GM19452 (cell line): ENCODE measurements around the gene TRAF3IP1.
"Not testable (repeated sequence)": the region's sequence is repeated elsewhere in the genome, so short reads cannot be mapped to it uniquely, and the experiment has no call there.

Experiments used
- ATAC-seq: cut with Tn5 transposase; IDR thresholded peaks from one replicate; pipeline ENCODE4 v1.9.1; 2021; ENCODE audit not compliant: unreplicated experiment

The TRAF3IP1 gene

DNA sequence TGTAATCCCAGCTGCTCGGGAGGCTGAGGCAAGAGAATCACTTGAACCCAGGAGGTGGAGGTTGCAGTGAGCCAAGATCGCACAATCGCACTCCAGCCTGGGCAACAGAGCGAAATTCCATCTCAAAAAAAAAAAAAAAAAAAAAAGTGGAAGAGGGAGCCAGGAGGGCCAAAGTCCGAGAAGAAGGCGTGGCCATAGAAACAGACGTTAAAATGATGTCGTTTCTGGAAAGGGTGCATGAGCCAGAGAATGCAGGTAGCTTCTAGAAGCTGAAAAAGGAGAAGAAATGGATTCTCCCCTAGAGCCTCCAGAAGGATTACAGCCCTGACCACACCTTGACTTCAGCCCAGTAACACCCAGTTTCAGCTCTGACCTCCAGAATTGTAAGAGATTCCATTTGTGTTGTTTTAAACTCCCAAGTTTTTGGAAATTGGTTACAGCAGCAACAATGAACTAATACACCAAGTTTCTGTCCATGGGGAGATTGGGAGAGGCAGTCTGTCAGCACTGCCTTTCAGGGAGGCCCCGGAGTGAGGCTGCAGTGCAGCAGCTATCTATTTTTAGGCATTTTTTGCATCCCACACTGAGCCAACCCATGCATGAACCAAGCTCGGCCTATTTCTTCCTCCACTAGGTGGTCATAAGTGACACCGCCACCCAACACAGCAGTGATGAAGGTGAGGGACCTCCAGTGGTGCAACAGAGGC, 14.2 kb upstream of the TRAF3IP1 start:
- no peak for ATAC-seq

DNA sequence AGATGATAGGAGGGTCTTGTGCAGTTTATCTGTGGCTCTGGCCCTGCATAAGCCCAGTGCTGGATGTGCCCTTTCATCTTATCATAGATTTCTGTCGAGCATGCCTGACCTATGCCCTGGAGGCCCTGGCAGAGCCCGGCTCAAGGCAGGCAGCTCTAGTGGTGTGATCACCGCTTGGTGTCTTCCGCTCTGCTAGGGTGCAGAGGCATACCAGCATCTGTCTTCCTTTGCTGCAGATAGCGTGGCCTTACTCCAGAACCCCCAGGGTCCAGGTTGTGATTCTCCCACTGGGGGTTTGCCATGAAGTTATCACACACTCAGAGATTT, 13.7 kb upstream of the TRAF3IP1 start:
- ATAC-seq: no peak

DNA sequence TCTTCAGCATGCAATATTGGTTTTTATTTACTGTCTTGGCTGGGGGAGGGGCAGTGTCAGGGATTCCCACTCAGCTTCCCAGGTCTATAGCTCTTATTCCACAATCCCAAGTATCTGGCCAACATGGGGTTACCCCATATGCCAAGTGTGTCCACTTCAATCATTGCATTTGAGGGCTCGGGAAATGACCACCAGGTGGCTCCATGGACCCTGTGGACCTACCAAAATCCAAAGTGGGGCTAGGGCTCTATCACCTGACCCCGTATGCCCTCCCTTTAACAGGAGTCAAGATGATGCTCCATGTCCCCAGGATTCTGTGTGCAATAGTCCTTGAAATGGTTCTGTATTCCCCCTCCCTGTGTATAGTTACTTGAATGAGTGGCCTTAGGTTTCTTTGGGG, 12.1 kb upstream of the TRAF3IP1 start:
- ATAC-seq: no peak

DNA sequence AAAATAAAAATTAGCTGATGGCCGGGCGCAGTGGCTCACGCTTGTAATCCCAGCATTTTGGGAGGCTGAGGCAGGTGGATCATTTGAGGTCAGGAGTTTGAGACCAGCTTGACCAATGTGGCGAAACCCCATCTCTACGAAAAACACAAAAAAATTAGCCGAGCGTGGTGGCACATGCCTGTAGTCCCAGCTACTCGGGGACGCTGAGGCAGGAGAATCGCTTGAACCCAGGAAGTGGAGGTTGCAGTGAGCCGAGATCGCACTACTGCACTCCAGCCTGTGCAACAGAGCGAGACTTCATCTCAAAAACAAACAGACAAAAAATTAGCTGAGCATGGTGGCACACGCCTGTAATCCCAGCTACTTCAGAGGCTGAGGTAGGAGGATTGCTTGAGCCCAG, 9.6 kb upstream of the TRAF3IP1 start:
- not testable (repeated sequence) for ATAC-seq

DNA sequence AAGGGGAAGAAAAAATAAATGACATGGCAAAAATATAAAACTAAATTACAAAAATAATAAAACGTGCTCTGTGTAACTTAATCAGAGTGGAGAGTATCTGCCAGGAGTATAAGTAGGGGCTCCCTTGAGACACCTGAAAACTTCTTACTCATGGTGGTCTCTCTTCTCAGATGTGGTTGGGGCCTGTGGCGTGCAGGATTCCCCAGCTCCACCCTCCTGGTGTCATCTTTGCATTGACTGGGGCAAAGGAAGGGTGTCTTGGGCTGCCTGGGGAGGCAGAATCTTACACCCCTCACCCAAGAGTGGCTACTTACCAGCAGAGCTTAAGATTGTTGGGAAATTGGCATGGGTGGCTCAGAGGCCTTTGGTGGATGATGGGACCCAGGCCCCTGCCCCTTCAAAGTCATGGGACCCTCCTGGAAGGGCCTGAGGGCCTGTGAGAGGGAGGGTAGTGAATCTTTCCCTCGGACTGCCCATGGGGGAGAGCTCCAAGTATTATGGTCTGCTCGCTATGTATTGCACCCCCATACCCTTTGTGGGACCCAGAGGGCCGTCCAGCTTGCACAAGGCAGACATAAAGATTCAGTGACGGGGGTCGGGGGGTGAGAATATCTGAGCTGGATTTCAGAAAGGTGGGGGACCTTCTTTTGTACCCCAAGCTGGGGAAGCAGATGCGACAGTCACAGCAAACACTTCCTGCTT, 6.9 kb upstream of the TRAF3IP1 start:
- ATAC-seq: no peak

DNA sequence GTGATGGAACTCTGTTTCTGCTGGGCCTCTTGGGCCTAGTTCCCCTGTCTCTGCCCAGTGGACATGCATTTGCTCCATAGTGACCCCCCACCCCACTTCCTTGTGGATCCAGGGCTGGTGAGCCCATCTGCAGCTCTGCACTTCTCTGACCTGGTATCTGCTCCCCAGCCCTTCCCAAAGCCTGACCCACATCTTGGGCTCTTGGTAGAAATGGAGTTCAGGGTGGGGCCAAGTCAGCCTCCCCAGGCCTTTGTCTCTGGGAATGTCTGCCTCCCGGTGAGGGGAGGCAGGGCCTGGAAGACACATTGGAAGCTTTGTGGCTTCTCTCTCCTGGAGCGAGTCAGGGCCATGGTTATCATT, 6.3 kb upstream of the TRAF3IP1 start:
- no peak for ATAC-seq

DNA sequence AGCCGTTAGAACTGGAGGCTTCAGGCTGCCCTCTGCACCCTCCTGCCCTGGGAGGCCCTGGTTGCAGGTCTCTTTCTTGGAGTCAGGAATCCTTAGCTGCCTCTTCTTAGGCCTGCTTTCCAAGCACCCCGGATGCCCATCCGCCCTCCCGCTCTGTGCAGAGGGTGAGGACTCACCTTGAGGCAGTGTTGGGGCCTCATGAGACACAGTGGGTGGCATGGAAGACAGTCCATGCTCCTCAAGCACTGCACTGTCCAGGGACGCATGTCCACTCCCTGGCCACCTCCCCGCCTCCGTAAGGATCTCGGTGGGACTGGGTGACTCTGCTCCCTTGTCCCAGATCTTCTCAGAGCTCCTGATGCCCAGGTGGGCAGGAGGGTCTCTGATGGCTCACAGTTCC, 5.7 kb upstream of the TRAF3IP1 start:
- ATAC-seq: no peak

DNA sequence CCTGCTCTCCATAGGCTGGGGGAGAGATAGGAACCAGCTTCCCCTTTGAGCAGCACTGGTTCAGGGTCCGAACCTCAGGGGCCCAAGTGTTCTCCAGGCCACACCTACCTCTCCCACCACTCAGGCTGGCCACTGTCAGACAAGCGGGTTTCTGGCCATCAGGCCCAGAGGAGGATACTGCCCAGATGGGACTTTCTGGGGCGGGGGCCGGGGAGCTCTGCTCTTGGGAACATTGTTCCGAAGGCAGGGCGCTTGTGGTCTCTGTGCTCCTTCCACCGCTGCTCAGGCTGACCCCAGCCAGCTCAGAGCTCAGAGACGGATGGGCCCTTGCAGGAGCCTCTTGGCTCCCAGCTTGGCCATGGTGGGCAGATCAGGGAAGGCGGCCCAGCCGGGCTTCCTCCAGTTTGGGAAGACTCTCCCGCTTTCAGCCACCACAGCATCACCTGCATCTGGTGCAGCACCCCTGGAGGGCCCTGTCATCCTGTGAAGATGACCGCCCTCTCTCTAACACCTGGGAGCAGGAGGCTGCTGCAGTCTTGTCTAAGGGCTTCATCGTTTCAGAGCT, 5.2 kb upstream of the TRAF3IP1 start:
- ATAC-seq: no peak

DNA sequence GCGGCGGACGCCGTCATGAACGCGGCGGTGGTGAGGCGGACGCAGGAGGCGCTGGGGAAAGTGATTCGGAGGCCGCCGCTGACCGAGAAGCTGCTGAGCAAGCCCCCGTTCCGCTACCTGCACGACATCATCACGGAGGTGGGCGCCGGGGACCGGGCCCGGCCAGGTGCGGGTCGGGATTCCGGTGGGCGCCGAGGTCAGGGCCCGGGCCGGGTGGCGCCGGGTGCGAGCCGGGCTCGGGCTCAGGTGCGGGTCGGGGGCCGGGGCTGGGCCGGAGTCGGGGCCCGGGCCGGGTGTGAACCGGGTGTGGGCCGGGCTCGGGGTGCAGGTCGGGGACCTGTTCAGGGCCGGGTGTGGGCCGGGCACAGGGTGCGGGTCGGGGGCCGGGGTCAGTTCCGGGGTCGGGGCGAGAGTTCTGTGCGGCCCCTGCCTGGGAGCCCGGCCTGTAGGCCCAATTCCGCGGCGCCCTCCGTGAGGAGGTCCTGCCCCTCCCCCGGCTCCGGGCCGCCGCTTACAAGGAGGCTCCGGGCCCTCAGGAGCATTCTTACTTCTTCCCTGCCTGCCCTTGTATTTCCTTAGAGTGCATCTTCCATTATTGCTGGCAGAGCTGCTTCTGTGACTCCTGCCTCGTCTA, 447 bp downstream of the TRAF3IP1 start:
- peak; percentile 48 for ATAC-seq

DNA sequence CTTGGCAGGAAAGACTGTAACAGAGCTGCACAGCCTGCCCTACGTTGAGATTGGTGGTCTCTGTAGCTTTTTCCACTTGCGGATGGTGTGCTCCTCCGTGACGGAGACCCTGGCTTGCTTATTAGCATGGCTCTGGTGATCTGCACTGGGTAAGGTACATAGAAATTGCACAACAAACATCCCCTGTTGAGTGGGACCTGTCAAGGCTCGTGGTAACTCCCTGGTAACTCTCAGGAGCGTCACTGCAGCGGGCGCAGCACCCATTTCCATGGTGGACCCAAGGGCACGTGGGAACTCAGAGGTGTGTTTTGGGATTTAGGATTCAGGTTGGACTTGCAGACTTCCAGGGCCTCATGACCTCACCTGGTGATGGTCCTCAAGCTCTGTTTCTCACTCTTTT, 1.1 kb downstream of the TRAF3IP1 start:
- ATAC-seq: no peak

DNA sequence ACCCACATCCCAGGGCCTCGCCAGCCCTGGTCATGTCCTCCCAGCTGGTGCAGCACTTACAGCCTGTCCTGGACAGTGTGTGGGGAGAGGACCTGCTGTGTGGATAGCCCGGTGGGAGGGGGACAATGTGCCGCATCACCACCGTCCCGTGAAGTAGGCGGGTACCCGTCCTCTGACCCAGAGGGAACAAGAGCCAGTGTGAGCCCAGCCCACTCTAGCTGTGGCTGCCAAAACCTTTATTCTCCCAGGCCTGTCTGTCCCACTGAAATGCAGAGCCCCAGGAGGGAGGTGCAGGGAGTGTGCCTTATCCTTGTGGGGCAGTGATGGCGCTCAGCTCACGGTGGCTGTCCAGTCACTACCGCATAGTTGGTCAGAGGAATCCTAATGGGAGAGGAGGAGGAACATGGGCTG, 1.7 kb downstream of the TRAF3IP1 start:
- ATAC-seq: no peak

DNA sequence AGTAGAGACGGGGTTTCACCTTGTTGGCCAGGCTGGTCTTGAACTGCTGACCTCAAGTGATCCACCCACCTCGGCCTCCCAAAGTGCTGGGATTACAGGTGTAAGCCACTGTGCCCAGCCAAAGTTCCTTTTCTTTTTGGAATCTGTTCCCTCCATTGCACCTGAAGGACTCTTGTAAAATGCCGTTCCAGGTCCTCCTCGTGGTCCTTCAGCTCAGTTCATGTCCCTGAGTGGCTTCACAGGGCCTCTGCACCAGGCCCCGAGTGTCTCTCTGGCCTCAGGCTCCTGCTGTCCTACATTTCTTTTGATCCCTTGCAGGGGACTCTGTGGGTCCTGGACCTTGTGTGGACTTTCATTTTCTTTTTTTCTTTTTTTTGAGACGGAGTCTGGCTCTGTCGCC, 3.9 kb downstream of the TRAF3IP1 start:
- ATAC-seq: not testable (repeated sequence)

DNA sequence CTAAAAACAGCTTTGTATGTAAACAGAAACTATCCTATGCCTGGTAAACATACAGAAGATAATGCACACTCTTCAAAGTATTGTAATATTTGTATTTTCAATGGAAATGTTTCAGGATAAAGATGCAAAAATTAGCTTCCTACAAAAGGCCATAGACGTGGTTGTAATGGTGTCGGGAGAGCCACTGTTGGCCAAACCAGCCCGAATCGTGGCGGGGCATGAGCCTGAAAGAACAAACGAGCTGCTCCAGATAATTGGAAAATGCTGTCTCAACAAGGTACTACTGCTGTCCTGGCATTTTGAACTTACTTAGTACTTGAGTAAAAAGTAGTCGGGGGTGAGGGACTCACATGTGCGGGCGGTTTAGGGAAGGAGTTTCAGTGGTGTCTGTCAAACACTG, 5.4 kb downstream of the TRAF3IP1 start:
- no peak for ATAC-seq

DNA sequence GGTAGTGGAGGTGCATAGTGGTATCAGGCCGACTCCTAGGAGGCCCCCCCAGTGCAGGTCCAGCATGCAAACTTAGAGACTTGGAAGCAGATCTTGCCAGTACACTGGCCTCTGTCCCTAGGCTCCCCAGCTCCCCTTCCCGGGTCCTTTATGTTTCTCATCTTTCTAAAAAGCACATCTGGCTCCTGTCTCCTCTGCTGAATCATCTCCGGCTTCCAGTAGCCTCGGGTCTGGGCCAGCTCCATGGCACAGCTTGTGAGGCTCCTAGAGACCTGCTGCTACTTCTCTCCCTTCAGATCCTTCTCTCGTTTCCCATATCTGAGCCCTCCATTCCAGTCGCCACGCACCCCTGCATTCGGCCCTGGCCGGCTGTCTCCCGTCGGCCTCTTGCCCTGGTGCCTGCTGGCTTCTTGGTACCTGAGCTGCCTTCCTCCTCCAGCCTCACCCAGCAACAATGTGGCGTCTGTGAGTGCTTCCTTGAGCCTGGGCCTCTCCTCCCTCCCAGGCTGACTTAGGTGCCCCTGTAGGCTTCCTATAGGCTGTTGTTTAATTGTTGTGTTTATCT, 6.6 kb downstream of the TRAF3IP1 start:
- no peak for ATAC-seq

DNA sequence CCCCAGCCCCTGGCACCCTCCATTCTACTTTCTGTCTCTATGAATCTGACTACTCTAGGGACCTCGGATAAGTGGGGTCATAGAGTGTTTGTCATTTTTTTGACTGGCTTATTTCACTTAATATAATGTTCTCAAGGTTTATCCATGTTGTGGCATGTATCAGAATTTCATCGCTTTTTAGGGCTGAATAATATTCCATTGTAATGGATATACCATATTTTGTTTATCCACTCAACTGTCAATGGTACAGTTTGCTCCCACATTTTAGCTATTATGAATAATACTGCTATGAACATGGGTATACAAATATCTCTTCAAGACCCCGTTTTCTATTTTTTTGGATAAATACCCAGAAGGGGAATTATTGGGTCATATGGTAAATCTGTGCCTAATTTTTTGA, 7.4 kb downstream of the TRAF3IP1 start:
- no peak for ATAC-seq

DNA sequence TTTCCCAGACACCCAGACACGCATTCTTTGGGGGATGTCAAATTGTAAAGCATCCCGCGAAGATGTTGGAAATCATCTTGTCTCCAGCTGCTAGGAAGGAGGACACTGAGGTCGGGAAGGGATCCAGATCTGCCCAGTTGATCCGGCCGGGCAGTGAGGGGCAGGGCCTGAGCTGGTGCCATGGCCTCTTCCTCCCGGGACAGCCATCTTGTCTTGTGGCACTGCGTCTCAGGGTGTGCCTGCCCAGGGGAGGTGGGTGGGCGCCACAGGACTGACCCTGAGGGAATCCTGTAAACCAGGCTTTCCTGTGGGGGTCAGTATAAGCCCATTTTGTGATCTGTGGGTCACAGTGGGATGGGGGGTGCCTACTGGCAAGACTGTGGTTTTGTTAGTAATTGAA, 10.1 kb downstream of the TRAF3IP1 start:
- ATAC-seq: no peak

DNA sequence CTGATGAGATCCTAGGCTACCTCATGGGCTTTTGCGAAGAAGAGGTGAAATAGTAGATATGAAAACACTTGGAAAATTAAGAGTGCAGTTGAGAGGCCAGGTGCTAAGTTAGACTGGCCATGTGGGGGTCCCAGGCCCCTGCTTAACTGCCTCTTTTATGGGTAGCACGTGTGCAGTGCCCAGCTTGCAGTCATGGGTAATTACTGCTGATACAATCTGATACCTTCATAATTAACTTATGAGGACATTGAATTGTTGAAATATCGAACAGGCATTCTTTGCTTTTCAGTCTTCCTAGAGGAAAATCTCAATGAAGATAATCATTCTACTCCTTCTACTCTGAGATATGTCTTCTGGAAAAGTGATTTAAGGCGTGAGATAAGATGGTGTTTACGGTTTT, 11.6 kb downstream of the TRAF3IP1 start:
- no peak for ATAC-seq

DNA sequence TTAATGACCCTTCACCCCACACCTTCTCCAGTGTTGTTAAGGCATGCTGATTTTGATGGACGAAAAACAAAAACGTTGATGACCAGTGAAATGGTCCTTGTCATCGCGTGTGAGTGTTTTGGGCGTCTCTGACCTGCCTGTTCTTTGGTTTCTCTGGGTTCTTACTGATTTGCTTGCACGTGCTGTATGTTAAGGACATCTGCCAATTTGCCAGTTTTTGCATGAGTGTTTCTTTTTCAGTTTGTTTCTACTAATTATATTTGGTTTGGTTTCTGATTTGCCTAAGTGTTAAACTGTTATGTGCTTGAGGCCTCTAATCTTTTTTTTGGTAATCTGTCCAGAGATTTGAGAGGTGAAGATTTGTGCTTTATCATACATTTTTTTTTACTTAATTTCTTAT, 14.6 kb downstream of the TRAF3IP1 start:
- ATAC-seq: no peak

DNA sequence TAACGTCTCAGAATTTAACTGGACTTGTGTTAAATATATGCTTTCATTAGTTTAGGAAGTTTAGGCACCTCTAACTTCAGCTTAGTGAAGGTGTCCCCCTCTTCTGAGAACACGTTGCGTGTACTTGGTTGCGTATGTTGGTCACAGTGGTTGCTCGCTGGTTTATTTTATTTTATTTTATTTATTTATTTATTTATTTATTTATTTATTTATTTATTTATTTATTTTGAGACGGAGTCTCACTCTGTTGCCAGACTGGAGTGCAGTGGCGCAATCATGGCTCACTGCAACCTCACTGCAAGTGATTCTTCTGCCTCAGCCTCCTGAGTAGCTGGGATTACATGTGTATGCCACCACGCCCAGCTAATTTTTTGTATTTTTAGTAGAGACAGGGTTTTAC, 15.3 kb downstream of the TRAF3IP1 start:
- not testable (repeated sequence) for ATAC-seq

DNA sequence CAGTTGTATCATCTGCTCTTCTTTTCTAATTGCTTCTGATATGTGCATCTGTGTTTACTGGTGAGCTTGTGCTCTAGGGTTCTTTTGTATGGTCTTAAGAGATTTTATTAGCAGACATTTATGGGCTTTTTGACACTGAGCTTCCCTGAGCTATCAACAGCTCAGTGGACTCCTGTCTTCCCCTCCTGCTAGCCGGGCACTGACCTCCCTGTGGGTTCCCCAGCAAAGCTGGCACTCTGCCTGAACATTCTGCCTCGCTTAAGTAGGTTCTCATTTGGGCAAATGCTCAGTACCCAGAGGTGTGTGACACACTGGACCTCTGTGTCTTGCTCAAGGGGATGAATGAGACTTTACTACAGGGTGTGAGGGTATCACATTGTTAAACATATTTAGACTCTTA, 15.8 kb downstream of the TRAF3IP1 start:
- ATAC-seq: no peak

DNA sequence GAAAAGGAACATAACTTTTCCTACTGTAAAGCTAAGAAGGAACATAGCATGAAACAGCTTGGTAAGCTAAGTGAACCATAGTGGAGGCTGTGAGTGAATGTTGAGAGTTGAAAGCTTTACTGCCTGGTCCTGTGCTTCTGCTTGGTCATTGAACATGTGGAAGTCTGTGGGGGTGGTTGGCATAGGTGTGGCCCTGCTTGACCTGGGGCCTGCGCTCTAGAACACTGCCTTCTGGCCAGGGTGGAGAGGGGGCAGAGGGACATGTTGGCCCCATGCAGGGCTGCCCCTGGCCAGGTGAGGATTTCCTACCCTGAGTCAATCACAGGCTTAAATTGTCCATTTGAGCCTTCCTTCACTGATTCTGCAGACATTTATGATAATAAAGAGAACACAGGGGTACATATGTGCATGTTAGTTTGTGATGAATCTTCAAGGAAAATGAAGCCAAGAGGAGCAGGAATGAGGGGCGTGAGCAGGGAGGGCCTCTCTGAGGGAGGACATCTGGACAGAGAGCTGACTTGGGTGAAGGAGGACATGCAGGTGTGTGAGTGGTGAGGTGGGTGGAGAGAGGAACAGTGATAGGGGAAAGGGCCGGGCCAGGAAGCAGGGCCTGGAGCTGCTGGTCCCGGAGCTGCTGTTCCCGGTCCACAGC, 16.6 kb downstream of the TRAF3IP1 start:
- no peak for ATAC-seq
